T-cell (primary cell): ENCODE data around the gene WDR43. TPM values are rescaled to one million over a fixed set of nuclear protein-coding genes. Genes with fewer than 3 reads are reported as not detected.
A peak's percentile ranks its signal among the peaks of the same experiment; 100 is the strongest.

Source experiments
- ATAC-seq, 4 experiments: fragments of 200-7000 bp in 3 of 4; fragments of 150-1000 bp in 1 of 4; cut with Tn5 transposase; replicated peaks in 1 of 4; 1 replicate in 3 of 4; 2 replicates in 1 of 4; pipeline ENCODE4 v1.10.0; 2021; ENCODE audit warnings: moderate library complexity in 3 of 4, mild to moderate bottlenecking in 2 of 4, moderate number of reproducible peaks in 1 of 4
- CTCF ChIA-PET, 2 donors: fragments of 300-600 bp; sonication (Branson Sonifier 250); formaldehyde crosslinking; loops; one replicate each; lab custom pipeline; 2022; ENCODE audit warnings: antibody characterized with exemption in 2 of 2; lab: Charles Lee
- POLR2A ChIA-PET, 2 donors: fragments of 300-600 bp; sonication (Branson Sonifier 250); formaldehyde crosslinking; loops; one replicate each; lab custom pipeline; 2022; ENCODE audit warnings: antibody characterized with exemption in 2 of 2; lab: Charles Lee
- DNase-seq, 35 experiments: peaks; one replicate each; pipeline versions ENCODE4 v3.0.0 to v3.0.0-alpha.2; 2013 to 2023
- H3K27ac ChIP-seq: one replicate; pipeline ENCODE4 v1.5.1; 2013; ENCODE audit warnings: low read length
- H3K27me3 ChIP-seq, 2 experiments: replicated peaks in 1 of 2; 1 replicate in 1 of 2; 2 replicates in 1 of 2; pipeline versions ENCODE4 v1.6.1 to v1.7.0; 2013; ENCODE audit warnings: low read length in 1 of 2, mixed read lengths in 1 of 2; ENCODE audit not compliant: control insufficient read depth in 2 of 2, insufficient read depth in 2 of 2; ENCODE audit errors: extremely low read depth in 1 of 2
- H3K36me3 ChIP-seq, 2 donors: 1 replicate in 1 of 2; 2 replicates in 1 of 2; pipeline versions ENCODE4 v1.6.1 to v1.7.0; 2013; ENCODE audit warnings: low read length in 1 of 2; ENCODE audit not compliant: control insufficient read depth in 2 of 2, insufficient read depth in 1 of 2; ENCODE audit errors: extremely low read depth in 1 of 2
- H3K4me1 ChIP-seq, 2 experiments: 1 replicate in 1 of 2; 2 replicates in 1 of 2; pipeline versions ENCODE4 v1.6.1 to v1.7.0; 2013; ENCODE audit warnings: low read length in 2 of 2, mixed read lengths in 1 of 2; ENCODE audit not compliant: insufficient read depth in 2 of 2, control insufficient read depth in 1 of 2; ENCODE audit errors: extremely low read depth in 1 of 2
- H3K4me3 ChIP-seq, 2 donors: 1 replicate in 1 of 2; 2 replicates in 1 of 2; pipeline versions ENCODE4 v1.5.1 to v1.7.0; 2013; ENCODE audit warnings: mild to moderate bottlenecking in 2 of 2, low read length in 1 of 2, moderate library complexity in 1 of 2; ENCODE audit not compliant: control insufficient read depth in 1 of 2; ENCODE audit errors: extremely low read depth in 1 of 2
- H3K9me3 ChIP-seq: 2 replicates; pipeline ENCODE4 v1.7.0; 2013
- H3K27ac Mint-ChIP-seq, 2 donors: one replicate each; pipeline ENCODE4 v1.8.0; 2020 to 2021; ENCODE audit warnings: mild to moderate bottlenecking in 2 of 2, mixed read lengths in 2 of 2
- H3K27me3 Mint-ChIP-seq, 2 donors: one replicate each; pipeline ENCODE4 v1.8.0; 2021 to 2022; ENCODE audit warnings: mixed read lengths in 2 of 2
- H3K36me3 Mint-ChIP-seq: one replicate; pipeline ENCODE4 v1.8.0; 2021; ENCODE audit warnings: mixed read lengths
- H3K4me1 Mint-ChIP-seq, 3 donors: one replicate each; pipeline ENCODE4 v1.8.0; 2020 to 2022; ENCODE audit warnings: mixed read lengths in 3 of 3, mild to moderate bottlenecking in 1 of 3
- H3K4me3 Mint-ChIP-seq, 3 donors: one replicate each; pipeline ENCODE4 v1.8.0; 2020 to 2022; ENCODE audit warnings: mild to moderate bottlenecking in 3 of 3, mixed read lengths in 3 of 3, moderate library complexity in 3 of 3
- H3K9me3 Mint-ChIP-seq, 3 donors: one replicate each; pipeline ENCODE4 v1.8.0; 2020 to 2022; ENCODE audit warnings: mixed read lengths in 3 of 3
- whole genome bisulfite sequencing: methylation state at CpG from one replicate; pipeline ENCODE4 v1.1.5; 2013; ENCODE audit warnings: missing lambda C conversion rate; ENCODE audit not compliant: insufficient coverage; 5-methylcytosine and 5-hydroxymethylcytosine counted together
- total RNA-seq, 35 experiments: library from RNA in 6 of 35; stranded (reverse) in 6 of 35; fragments of 120-200 nt in 1 of 35; gene quantifications; one replicate each; pipeline versions ENCODE4 v1.2.1 to v1.2.4 and lab custom pipeline; 2013 to 2026

WDR43 gene
- total RNA-seq, 5 donors from 2014 or later (not counting 1 experiment from before 2014, with no cell fraction given) = 58.0 to 68.4 (median 62.9) TPM

GRCh38 chr2:28904802-28905457 lies 10.5 kb downstream of the WDR43 start:
- peaks cover 29 to 49% (median 41%) of the 10 kb centered on the region in 3 donors for H3K4me1 Mint-ChIP-seq
- 100% methylated on average over 1 of the region's 2 CpGs for WGBS

GRCh38 chr2:28905533-28905932 lies 11.1 kb downstream of the WDR43 start:
- H3K27ac Mint-ChIP-seq = peak overlapping the region in 1 of 2 donors; percentile 8
- H3K4me3 Mint-ChIP-seq = no peak overlapping the region
- no peak overlapping the region for H3K27ac ChIP-seq
- CTCF ChIA-PET = no interaction called here
- H3K36me3 Mint-ChIP-seq = peaks cover 56% of the 10 kb centered on the region
- H3K27me3 ChIP-seq = no peaks in the 10 kb centered on the region
- peaks cover 0 to 44% of the 10 kb centered on the region in 2 donors for H3K36me3 ChIP-seq
- H3K9me3 ChIP-seq = no peaks in the 10 kb centered on the region
- WGBS = 100% methylated on average over 1 of the region's 3 CpGs
- H3K4me1 ChIP-seq = no peaks in the 10 kb centered on the region
- no peaks in the 10 kb centered on the region for H3K9me3 Mint-ChIP-seq
- H3K27me3 Mint-ChIP-seq = no peaks in the 10 kb centered on the region
- POLR2A ChIA-PET = interaction anchor here (0.6 to 0.8 kb wide), 2 partner anchors 9 to 165 kb away, joined by 4 to 5 read pairs; no protein-coding TSS in a partner anchor
- no peak for ATAC-seq
- no peak for DNase-seq
- H3K4me1 Mint-ChIP-seq = peaks cover 25 to 51% (median 40%) of the 10 kb centered on the region in 3 donors
- H3K4me3 ChIP-seq = no peak overlapping the region

More at GRCh38 chr2:28904802-28905457, 10.5 kb downstream of the WDR43 start:
- Mint-ChIP-seq H3K27ac (peak overlapping the region in 1 of 2 donors; percentile 8), H3K36me3 (peaks cover 51% of the 10 kb centered on the region), H3K9me3 (no peaks in the 10 kb centered on the region), H3K4me3 (no peak overlapping the region), H3K27me3 (no peaks in the 10 kb centered on the region)
- no peak for DNase-seq
- no peaks in the 10 kb centered on the region for H3K9me3 ChIP-seq
- ChIA-PET CTCF (interaction anchor here in 1 of 2 donors (1.1 kb wide), 1 partner anchor 9 kb away, joined by 5 read pairs; no protein-coding TSS in a partner anchor), POLR2A (interaction anchor here (0.6 to 1.1 kb wide), 4 partner anchors 8 to 164 kb away, joined by 3 to 13 read pairs (median 4); partner anchors contain the start of gene WDR43 (in 1 of the 2))
- no peaks in the 10 kb centered on the region for H3K27me3 ChIP-seq
- H3K27ac ChIP-seq = no peak overlapping the region
- H3K36me3 ChIP-seq = peaks cover 0 to 45% of the 10 kb centered on the region in 2 donors
- no peak overlapping the region for H3K4me3 ChIP-seq
- H3K4me1 ChIP-seq = no peaks in the 10 kb centered on the region
- ATAC-seq = no peak

GRCh38 chr2:28906376-28906775 lies 11.9 kb downstream of the WDR43 start:
- peaks cover 54% of the 10 kb centered on the region for H3K36me3 Mint-ChIP-seq
- H3K9me3 Mint-ChIP-seq = no peaks in the 10 kb centered on the region
- no peaks in the 10 kb centered on the region for H3K27me3 Mint-ChIP-seq
- ChIA-PET CTCF (interaction anchor here in 1 of 2 donors (0.6 kb wide), 1 partner anchor 86 kb away, joined by 6 read pairs; no protein-coding TSS in a partner anchor), POLR2A (no interaction called here)
- no CpG with 5 or more reads among the region's 4 CpGs for WGBS
- no peaks in the 10 kb centered on the region for H3K4me1 ChIP-seq
- H3K27ac ChIP-seq = no peak overlapping the region
- H3K36me3 ChIP-seq = peaks cover 0 to 47% of the 10 kb centered on the region in 2 donors
- H3K27me3 ChIP-seq = no peaks in the 10 kb centered on the region
- no peak overlapping the region for H3K4me3 Mint-ChIP-seq
- no peaks in the 10 kb centered on the region for H3K9me3 ChIP-seq
- no peak for ATAC-seq
- H3K27ac Mint-ChIP-seq = no peak overlapping the region
- peaks cover 18 to 42% (median 32%) of the 10 kb centered on the region in 3 donors for H3K4me1 Mint-ChIP-seq
- no peak overlapping the region for H3K4me3 ChIP-seq
- DNase-seq = no peak

GRCh38 chr2:28906821-28907220 lies 12.4 kb downstream of the WDR43 start:
- CTCF ChIA-PET = interaction anchor here in 1 of 2 donors (0.6 kb wide), 1 partner anchor 86 kb away, joined by 6 read pairs; no protein-coding TSS in a partner anchor
- Mint-ChIP-seq H3K4me1 (peaks cover 15 to 38% (median 29%) of the 10 kb centered on the region in 3 donors), H3K9me3 (no peaks in the 10 kb centered on the region), H3K36me3 (peaks cover 50% of the 10 kb centered on the region), H3K27me3 (no peaks in the 10 kb centered on the region), H3K4me3 (no peak overlapping the region), H3K27ac (peak overlapping the region in 1 of 2 donors; percentile 18)
- DNase-seq (no peak), ATAC-seq (no peak)
- Histone ChIP-seq H3K9me3 (no peaks in the 10 kb centered on the region), H3K27me3 (no peaks in the 10 kb centered on the region), H3K27ac (no peak overlapping the region), H3K4me3 (no peak overlapping the region), H3K4me1 (no peaks in the 10 kb centered on the region), H3K36me3 (peaks cover 3 to 47% of the 10 kb centered on the region in 2 donors)
- POLR2A ChIA-PET = no interaction called here
- WGBS = 100% methylated on average over 1 of the region's 2 CpGs

GRCh38 chr2:28908172-28908571 lies 13.7 kb downstream of the WDR43 start:
- DNase-seq (no peak), ATAC-seq (no peak)
- no peaks in the 10 kb centered on the region for H3K9me3 ChIP-seq
- Mint-ChIP-seq H3K27me3 (no peaks in the 10 kb centered on the region), H3K4me1 (peaks cover 11 to 34% (median 23%) of the 10 kb centered on the region in 3 donors), H3K9me3 (no peaks in the 10 kb centered on the region), H3K27ac (no peak overlapping the region), H3K36me3 (peaks cover 53% of the 10 kb centered on the region), H3K4me3 (no peak overlapping the region)
- no peak overlapping the region for H3K27ac ChIP-seq
- 83% methylated on average over 1 of the region's 1 CpG for WGBS
- H3K4me3 ChIP-seq = no peak overlapping the region
- ChIA-PET POLR2A (no interaction called here), CTCF (interaction anchor here in 1 of 2 donors (0.6 kb wide), 1 partner anchor 51 kb away, joined by 3 read pairs; no protein-coding TSS in a partner anchor)
- H3K4me1 ChIP-seq = no peaks in the 10 kb centered on the region
- H3K27me3 ChIP-seq = no peaks in the 10 kb centered on the region
- H3K36me3 ChIP-seq = peaks cover 3 to 47% of the 10 kb centered on the region in 2 donors

- WGBS = 93% methylated on average over 4 of the region's 6 CpGs
- Mint-ChIP-seq H3K36me3 (peaks cover 60% of the 10 kb centered on the region), H3K27ac (no peak overlapping the region), H3K4me3 (no peak overlapping the region), H3K9me3 (no peaks in the 10 kb centered on the region), H3K27me3 (no peaks in the 10 kb centered on the region), H3K4me1 (peaks cover 9 to 31% (median 19%) of the 10 kb centered on the region in 3 donors)
- DNase-seq (no peak), ATAC-seq (no peak)
- CTCF ChIA-PET = interaction anchor here in 1 of 2 donors (0.6 to 1.1 kb wide), 3 partner anchors 14 to 240 kb away, joined by 3 to 6 read pairs (median 3); no protein-coding TSS in a partner anchor
- Histone ChIP-seq H3K36me3 (peaks cover 3 to 62% of the 10 kb centered on the region in 2 donors), H3K9me3 (no peaks in the 10 kb centered on the region), H3K4me1 (no peaks in the 10 kb centered on the region), H3K4me3 (no peak overlapping the region), H3K27me3 (no peaks in the 10 kb centered on the region), H3K27ac (no peak overlapping the region)
- POLR2A ChIA-PET = interaction anchor here (0.6 to 1.2 kb wide), 2 partner anchors 9 to 15 kb away, joined by 4 to 5 read pairs; no protein-coding TSS in a partner anchor
Observed at GRCh38 chr2:28909655-28910353, 15.3 kb downstream of the WDR43 start.
